Measurements from ENCODE around the gene MPND.

Gene MPND

GRCh38 chr19:4403005-4403761 lies 59.8 kb downstream of the MPND start:
- no peak for DNase-seq (ENCODE audit: low spot score)

DNA sequence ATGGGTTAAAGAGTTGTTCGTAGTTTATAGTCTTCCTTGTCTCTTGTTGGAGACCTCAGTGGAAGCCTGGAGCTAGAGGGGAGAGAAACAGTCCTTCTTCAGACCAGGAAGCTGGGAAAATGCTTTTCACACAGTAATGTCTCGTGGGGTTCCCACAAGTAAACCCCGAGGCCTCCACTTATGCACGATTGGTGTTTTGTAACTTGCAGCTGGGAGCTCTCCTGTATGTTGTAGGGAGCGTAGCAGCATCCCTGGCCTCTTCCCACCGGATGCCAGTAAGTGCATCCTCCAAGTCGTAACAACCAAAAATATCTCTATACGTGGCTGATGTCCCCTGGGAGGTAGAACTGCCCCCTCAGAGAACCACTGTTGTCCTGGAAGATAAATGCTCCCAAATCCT lies 62.6 kb downstream of the MPND start:
- DNase-seq (ENCODE audit: low spot score), result no peak

DNA sequence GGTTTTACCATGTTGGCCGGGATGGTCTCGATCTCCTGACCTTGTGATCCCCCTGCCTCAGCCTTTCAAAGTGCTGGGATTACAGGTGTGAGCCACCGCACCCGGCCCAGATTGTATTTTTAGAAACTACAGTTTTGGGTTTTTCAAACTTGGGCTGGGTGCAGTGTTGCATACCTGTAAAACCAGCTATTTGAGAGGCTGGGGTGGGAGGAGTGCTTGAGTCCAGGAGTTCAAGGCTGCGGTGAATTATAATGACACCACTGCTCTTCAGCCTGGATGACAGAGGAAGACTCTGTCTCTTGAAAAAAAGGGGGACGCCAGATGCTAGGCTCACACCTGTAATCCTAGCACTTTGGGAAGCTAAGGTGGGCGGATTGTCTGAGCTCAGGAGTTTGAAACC lies 63.3 kb downstream of the MPND start:
- no peak for DNase-seq (ENCODE audit: low spot score)

GRCh38 chr19:4409123-4409933 lies 66.0 kb downstream of the MPND start:
- no peak for DNase-seq (ENCODE audit: low spot score)
